ENCODE results near the gene MMP21.

GRCh38 chr10:125802739-125803138, 27.1 kb upstream of the MMP21 start:
- TF ChIP-seq GATA2 (IDR thresholded peaks at IDR 0.05; ENCODE audit: low read depth, low read length) (no peak), GATA3 (IDR thresholded peaks at IDR 0.05; ENCODE audit: low read depth, low read length) (no peak)

All from SH-SY5Y (cell line).